Activated T-helper 1 cell treated with anti-CD3 and anti-CD28 coated beads, Interleukin-2, amount 50 U/mL, for 16 hours (primary cell): ENCODE results near the gene HOMER3.
"Not testable (repeated sequence)": the region's sequence is repeated elsewhere in the genome, so short reads cannot be mapped to it uniquely, and the experiment has no call there.

Source experiments
- DNase-seq, 2 donors: peaks; one replicate each; pipeline ENCODE4 v3.0.0-alpha.2; 2020; ENCODE audit warnings: low read depth in 1 of 2, low spot score in 1 of 2

HOMER3 gene

DNA sequence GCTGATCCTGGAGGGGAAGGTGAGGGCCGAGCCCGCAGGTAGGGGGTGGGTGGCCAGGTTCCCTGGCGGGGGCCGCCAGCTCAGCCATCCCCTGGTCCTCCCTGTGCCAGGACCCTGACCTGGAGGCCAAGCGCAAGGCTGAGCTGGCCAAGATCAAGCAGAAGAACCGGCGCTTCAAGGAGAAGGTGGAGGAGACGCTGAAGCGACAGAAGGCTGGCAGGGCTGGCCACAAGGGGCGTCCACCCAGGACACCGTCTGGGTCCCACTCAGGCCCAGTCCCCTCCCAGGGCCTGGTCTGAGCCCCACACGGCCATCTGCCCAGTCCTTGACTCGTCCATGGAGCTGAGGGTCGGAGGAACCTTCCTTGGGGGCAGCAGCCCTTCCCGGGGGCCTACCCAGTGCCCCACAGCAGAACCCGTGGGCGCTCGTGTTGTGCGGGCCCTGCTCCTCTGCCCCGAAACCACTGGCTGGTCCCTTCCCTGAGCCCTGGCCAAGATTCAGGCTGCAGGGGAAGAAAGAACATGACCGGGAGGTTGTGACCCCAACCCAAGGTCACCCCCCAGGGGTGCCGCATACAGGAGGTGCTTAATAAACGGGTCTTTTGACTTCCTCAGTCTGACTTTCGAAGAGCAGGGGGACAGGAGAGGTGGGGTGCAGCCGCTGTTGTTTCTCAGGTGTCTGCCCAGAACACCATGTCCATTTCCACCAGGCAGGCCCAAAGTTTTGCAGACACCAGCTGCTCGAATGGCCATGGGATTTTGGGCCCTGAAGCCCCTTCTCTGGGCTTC, 12.8 kb downstream of the HOMER3 start:
- DNase-seq: no peak

DNA sequence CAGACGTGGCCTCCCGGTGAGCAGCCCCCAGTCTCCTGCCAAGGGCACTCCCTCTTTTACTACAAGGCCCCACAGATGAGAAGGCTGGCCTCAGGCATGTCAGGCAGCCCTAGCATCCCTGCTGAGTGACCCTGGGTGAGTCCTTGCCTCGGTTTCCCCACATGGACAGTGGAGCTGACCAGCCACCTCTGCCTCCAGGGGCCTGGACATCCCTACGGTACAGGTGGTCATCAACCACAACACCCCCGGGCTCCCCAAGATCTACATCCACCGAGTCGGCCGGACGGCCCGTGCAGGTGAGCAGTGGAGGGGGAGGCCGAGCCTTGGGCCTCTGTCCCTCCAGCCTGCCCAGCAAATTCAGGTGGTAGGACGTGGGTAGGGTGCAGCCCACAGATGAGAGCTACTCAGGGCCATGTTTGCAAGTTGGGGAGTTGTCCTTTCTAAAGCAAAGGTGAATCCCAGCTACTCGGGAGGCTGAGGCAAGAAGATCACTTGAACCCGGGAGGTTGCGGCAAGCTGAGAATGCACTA, 16.3 kb downstream of the HOMER3 start:
- DNase-seq: no peak

DNA sequence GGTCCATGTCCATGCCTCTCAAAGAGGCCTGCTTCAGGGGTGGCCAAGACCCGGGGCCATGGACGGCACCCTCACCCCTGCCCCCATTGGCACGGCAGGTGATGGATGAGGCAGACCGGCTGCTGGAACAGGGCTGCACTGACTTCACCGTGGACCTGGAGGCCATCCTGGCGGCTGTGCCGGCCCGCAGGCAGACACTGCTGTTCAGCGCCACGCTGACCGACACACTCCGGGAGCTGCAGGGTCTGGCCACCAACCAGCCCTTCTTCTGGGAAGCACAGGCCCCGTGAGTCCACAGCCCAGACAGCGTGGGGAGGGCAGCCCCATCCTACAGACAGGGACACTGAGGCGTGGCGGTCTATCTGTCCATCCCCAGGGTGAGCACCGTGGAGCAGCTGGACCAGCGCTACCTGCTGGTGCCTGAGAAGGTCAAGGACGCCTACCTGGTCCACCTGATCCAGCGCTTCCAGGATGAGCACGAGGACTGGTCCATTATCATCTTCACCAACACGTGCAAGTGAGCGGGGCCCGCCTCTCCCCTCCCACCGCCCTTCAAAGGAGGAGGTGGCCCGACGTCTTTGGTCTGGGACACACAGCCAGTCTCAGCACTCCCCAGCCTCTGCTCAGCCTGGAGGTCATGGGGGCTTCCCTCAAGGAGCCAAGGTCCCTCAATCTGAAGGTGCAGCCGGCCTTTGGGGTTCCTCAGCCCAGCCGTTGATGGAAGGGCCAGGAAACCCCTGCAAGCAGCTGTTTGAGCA, 18.6 kb downstream of the HOMER3 start:
- no peak for DNase-seq

DNA sequence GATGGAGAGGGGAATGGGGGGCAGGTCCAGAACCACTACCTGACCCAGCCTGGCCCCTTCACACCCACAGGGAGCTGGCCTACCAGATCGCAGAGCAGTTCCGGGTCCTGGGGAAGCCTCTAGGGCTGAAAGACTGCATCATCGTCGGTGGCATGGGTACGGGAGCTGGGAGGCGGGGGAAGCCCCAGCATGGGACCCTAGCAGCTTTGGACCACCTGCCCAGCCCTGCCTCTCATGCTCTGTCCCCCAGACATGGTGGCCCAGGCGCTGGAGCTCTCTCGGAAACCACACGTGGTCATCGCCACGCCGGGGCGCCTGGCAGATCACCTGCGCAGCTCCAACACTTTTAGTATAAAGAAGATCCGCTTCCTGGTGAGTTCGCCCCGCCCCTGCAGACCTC, 19.4 kb downstream of the HOMER3 start:
- DNase-seq: no peak

DNA sequence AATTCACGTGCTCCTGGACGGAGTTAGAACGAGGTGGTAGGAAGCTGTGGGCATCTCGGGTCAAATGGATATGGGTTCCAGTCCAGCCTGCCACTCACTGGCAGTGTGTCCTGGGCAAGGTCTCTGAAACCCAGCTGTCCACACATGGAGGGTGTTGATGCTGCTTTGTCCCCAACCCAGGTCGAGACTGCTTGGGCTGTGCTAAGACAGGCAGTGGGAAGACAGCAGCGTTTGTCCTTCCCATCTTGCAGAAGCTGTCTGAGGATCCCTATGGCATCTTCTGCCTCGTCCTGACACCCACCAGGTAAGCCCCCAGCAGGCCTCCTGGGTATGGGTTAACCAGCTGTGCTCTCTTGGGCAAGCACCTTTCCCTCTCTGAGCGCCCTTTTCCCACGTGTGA, 20.6 kb downstream of the HOMER3 start:
- no peak for DNase-seq

DNA sequence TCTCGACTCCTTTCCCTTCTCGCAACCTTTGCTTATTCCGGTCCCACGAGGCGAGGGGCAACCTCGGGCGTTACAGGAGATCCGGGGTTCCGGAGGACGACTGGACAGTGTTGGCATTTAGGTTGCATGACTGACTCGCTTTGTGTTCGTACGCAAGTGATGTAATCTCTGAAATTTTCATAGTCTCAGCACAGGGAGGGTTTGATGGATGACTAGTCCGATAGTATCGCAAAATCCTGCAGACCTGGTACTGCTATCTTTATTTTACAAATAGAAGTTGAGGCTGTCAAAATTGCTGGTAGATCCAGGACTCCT, 21.2 kb downstream of the HOMER3 start:
- no peak for DNase-seq

DNA sequence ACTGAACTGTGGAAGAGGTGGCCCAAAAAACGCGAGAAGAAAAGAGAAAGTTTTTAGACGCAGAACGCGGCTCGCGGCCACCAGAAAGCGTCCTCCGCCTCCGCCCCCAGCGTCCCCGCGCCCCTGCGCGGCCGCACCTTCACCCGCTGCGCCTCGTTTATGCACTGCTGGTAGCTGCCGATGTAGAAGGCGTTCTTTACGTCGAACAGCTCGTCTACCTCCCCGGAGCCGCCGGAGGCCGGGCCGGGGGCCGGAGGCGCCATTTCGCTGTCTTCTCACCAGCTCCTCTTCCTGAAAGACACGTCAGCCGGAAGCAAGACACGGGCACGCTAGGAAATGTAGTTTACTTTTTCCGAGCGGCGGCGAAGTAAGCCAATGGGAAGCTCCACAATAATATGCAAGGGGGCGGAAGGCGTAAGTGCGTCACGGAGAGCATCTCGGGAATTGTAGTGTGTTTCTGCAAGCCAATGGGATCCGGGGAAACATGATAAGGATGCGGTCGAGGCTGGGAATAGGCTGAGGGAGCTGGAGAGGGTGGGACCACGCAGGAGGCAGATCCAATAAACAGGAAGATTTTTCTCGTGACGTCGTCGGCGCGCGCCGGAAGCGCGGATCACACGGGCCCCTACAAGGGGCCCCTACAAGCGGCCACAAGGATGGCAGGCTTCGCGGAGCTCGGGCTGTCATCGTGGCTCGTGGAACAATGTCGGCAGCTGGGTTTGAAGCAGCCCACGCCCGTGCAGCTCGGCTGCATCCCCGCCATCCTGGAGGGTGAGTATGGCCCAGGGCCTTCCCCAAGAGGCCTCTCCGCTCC, 21.7 kb downstream of the HOMER3 start, which contains the start of the genes COPE and DDX49:
TSS of gene COPE (minus strand) at position 302 of the 814 bp plus-strand sequence. CDS start at position 263, 39 bp downstream.
TSS of gene DDX49 (plus strand) at position 630 of the 814 bp plus-strand sequence. CDS start at position 657, 27 bp downstream.
- DNase-seq: peak; percentile 96

DNA sequence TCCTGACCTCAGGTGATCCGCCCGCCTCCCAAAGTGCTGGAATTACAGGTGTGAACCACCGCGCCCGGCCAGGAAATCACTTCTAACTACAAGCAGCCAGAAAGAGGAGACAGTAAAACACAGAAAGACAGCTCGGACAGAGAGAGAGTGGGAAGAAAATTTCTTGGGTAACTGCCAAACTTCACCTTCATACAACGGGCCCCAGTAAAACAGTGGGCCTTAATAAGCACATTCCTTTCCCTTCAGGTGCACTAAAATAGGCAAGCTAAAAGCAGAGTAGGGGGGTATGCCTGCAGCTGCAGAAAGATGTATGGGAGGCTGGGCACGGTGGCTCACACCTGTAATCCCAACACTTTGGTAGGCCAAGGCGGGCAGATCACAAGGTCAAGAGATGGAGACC, 23.4 kb downstream of the HOMER3 start:
- DNase-seq: not testable (repeated sequence)

DNA sequence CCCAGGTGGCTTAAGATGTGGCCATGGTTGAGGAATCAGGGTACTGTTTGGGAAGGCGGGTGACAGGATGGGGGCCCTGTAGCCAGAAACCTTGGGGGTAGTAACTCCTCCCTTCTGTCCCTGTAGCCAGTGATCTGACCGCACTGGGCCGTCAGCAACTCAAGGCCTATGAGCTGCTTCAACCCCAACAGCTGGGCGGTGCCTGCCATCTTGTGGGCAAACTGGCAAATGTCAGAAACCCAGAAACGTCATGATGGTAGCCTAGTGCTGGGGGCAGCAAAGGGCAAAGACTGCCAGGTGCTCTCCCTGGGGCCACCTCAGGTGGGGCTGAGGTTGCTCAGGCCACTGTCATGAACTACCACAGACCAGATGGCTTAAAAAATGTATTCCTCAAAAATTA, 25.4 kb downstream of the HOMER3 start:
- DNase-seq: no peak

DNA sequence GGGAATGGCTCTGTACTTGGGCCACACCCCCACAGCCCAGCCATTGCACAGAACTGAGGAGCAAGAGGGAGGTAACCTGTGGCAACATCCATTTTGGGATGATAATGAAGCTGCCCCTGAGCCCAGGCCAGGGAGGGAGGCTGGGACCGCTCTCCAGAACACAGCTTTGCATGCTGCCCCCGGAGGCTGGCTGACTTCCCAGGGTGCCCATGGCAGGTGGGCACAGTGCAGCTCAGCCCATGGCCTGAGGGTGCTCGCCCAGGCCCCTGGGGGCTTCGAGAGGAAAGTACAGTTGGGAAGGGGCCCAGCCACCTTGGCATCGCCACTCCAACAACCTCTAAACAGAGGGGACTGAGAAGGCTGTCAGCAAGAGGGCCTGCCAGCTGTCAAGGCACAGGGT, 27.6 kb downstream of the HOMER3 start:
- DNase-seq: no peak

DNA sequence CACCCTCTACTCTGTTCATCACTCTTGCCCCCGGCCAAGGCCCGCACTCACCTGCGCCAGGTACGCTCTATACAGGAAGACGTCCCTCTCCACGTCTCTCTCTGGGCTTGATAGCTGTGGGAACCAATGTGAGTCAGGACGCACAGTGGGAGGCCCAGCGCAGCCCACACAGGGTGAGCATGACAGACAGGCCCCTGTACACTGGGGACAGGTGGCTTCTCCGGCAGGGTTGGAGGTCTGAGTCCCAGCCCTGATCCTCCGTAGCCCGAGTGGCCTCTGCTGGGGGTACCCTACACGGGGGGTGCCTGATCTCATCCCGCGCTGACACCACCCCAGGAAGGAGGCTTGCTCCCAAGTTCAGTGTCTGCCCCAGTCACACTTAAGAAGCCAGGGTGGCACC, 28.1 kb downstream of the HOMER3 start:
- DNase-seq: no peak

DNA sequence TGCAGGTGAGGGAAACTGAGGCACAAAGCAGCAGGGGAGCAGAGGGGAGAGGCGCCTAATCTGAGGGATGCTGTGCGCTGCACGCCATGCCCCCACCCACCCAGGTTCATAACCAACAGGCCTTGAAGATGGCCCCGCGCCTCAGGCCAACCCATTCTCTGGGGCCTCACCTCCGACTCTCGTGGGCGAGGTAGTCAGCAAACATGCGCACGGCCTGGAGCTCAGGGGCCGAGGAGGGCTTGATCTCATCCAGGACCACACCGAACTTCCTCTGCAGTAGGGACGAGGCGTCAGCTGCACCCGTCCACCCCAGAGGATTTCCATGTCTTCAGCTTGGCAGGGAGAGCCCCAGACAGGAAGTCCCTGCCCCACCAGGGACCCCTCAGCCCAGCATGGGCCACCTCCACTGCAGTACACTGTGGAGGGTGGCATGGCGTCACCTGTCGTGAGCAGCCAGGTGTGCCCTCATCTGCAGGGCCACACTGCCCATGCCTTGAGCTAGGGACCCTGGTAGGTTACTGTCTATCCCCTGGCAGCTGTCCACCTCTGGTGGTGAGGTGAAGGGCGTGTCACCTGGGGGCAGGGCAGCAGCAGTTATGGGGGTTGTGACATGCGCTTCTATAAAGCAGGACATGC, 30.1 kb downstream of the HOMER3 start:
- DNase-seq: no peak

DNA sequence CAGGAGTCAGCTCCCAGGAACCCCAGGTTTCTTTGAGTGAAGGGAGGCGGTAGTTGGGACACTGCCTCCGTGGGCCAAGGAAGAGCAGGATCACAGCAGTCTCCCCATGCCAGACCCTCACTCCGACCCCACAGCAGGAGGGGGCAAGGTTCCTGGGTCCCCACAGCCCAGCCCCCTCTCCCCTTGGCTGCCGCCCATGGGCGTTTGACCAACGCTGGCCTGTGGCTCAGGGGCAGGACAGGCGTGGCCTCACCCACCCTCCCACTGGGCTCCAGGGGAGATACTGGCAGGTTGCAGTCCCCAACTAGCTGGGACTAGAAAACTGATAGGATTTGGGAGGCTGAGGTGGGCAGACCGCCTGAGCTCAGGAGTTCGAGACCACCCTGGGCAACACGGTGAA, 31.0 kb downstream of the HOMER3 start:
- no peak for DNase-seq

DNA sequence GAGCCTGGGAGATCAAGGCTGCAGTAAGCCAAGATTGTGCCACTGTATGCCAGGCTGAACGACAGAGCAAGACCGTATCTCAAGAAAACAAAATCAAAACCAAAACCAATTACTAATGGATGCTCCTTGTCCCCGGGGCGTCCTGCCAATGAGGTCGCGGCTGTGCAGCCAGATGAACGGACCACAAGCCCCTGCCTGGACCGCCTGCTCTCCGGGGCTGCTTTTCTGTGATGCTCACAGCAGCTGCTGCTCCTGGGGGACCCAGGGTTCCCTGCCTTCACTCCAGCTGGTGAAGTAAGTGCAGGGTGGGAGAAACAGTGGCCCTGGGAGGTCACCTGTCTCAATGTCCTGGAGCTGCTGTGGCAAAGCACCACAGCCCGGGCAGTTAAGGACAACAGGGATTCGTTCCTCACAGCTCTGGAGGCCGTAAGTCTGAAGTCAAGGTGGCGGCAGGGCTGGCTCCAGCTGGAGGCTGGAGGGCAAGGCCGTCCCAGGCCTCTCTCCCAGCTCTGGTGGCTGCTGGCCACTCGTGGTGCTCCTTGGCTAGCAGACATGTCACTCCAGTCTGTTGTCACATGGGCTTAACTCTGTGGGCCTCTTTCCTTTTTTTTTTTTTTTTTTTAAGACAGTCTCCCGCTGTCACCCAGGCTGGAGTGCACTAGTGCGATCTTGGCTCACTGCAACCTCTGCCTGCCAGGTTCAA, 31.9 kb downstream of the HOMER3 start:
- DNase-seq: no peak

DNA sequence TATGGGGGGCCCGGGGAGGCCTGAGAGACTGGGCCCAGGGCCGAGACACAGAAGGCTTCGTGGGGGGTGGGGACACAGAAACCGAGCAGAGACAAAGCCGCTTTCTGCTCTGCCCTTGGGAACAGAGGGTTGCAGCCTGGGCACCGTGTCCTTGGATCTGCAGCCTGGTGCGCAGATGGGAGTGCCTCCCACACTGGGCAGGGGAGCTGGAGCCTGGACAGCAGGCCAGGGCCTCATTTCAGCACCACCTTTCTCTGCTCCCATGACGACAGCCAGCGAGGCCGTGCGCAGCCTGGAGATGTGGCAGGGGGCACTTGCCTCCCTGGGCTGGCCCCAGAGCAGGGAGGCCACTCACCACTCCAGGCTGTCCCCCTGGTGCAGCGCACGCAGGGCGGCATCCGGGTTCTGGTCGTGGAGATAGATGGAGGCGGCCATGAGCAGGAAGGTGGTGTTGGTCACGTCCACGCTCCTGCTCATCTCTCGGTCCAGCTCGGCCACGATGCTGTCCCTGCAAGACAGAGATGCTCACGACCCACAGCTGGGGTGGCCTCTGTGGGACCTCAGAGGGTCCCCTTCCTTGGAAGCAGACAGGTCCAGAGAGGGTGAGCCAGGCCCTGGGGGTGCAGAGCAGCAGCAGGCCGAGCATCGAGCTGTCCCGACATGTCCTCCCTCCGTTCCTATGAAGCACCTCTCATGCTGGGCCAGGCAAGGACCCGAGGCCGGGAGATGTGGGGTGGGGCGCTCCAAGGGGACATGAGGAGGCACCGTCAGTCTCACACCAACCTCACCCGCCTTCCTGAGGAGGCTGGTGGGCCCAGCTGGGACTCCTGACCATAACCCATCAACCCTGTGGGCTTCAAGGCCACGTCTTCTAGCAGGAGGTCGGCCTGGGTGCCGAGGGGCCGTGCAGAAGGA, 34.2 kb downstream of the HOMER3 start:
- no peak for DNase-seq

DNA sequence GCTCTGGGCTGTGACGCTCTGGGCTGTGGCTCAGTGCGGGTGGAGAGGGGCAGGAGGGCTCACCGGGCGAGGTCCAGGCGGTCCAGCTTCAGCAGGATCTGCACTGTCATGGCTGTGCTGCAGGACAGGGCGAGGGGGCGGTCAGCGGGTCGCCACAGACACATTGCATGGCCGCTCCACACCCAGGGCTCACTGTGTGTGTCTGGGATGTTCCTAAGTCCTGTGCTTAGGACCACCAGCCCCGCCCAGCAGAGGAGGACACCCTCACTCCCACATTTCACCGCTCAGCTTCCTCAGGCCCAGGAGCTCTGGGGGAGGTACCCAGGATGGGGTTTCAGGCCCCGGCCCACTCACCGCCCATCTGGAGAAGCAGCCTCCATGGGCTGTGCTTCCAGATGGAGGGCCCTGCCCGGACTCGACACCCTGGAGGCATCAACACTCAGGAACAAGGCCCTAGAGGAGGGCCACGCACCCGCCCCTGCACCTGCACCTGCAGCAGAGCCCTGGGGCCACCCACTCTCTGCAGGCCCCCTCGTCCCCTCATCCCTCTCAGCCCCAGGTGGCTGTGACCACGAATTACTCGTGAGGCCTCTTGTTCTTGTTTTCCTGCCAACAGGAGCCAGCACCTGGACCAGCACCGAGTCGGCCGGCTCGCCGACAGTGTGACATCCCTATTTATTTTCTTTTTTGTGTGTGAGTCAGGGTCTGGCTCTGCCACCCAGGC, 35.3 kb downstream of the HOMER3 start:
- no peak for DNase-seq

DNA sequence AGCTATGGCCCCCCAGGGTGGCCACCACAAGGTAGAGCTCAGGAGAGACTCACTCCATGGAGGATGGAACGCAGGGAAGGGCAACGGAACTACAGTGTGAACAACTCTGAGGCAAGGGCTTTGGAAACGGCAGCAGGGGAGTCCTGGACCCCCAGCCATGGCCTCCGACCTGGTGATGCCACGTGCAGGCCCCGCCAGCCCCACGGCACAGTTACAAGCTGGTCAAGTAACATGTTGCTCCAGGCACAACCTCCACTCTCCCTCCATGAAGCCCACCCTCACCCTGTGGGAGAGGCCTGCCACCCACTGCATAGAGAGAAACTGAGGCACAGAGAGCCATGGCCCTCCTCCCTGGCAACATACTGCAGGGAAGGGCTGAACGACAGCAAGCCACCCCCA, 36.0 kb downstream of the HOMER3 start:
- no peak for DNase-seq

DNA sequence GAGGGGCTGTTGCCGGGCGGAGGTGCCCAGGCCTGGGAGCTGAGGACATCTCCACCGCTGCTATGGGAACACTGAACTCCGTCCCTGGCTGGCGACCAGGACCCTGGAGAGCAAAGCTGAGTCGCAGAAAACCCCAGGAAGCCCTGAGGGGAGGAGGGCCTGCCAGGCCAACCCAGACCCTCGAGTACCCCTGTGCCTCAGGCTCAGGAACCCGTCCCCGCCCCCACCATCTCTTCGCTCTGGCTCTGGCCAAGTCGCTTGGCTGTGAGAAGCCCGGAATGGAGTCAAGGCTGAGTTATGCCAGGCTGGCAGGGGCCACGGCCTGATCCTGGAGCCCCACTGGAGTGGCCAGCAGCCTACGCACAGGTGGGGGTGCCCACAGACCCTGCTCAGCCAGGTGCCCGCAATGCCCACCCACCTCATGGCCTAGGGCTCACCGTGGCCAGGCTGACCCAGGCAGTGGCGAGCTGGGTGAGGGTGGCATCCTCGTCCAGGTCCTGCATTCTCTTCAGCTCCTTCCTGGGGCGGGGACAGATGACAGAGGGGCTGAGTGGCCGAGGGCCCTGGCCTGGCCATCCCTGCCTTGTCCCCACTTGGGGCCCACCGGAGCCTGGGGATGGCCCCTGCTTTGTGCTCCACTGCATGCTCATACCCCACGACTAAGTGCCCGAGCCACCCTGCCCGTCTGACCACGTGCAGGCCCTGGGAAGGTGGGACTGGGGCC, 36.5 kb downstream of the HOMER3 start:
- DNase-seq: no peak
